DMS53 treated with DMSO at 0.1 percent for 48 hours (cell line): ENCODE data around the gene POLR3H.

Experiments used
- DNase-seq: peaks from one replicate; lab custom pipeline; 2025; ENCODE audit not compliant: unreplicated experiment; lab: John Stamatoyannopoulos, UW

Gene POLR3H

DNA sequence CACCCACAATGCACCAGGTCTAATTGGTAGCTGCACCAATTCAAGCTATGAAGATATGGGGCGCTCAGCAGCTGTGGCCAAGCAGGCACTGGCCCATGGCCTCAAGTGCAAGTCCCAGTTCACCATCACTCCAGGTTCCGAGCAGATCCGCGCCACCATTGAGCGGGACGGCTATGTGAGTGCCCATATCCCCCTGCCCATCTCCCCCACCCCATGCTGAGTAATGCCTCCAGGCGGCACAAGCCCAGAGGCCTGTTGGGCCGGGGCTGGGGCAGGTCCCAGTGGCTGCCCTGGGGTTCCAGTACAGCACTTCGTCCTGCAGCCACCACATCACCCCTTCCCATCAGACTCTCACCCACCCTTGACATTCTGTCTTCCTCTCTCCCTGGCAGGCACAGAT is 21.5 kb downstream of the POLR3H start:
- no peak for DNase-seq

DNA sequence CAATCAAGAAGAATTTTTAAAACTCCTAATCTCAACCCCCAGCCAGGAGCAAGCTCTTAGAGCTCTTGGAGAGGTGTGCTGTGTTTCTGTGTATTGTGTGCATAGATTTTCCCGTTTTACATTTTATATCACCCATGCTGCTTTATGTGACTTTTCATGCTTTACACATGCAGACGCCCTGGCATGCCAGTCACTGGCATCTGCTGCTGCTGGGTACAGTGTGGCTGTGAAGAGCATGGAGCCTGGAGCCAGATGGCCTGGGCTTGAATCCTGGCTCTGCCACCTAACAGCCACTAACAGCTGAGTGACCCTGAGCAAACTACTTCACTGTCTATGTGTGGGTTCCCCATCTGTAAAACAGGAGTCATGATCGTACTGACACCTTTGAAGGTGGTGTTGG is 23.1 kb downstream of the POLR3H start:
- DNase-seq: no peak

DNA sequence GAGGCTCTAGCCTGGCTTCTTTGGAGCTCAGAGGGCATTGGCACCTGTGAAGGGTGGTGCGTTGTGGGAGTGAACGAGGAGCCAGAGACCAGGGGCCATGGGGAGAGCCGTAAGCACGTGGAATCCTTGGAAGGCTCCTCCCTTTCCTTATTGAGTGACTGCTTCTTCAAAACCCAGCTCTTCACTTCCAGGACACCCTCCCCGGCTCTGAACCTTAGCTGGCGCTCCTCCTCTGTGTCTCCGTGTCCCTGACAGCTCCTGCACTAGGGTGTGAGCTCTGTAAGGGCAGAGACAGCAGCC is 26.3 kb downstream of the POLR3H start:
- no peak for DNase-seq

DNA sequence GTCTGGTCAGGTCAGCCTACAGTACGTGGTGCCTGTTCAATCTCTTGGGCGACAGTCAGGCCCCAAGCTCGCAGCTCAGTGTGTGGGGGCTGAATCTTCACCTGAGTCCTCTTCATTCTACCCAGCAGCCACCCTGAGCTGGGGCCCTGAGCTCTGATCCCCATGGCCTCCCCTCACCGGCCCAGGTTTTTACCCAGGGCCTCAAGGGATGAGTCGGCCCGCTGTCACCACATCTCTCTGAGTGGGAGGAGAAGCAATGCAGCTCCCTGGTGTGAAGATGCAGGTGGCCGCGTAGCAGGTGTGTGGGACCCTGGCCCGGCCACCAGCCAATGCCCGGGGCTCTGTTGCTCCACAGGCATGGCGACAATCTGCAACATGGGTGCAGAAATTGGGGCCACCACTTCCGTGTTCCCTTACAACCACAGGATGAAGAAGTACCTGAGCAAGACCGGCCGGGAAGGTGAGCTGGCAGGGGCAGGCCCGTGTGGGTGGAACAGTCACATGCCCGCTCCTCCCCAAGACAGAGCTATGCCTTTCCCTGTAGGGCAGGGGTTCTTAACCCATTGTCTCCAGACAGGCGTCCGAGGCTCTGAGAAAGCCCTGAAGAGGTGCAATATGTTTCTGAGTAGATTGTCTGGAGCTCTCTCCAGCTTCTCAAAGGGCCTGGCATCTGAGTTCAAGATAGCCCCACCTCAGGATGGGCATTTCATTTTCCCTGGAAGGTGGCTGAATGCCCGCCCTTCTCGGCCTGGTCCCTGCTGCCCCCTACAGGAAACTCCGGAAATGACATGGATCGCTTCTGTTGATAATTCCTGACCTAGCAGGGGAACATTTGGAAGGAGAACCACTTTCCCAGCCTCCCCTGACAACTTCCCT is 26.9 kb downstream of the POLR3H start:
- DNase-seq: peak; percentile 20

DNA sequence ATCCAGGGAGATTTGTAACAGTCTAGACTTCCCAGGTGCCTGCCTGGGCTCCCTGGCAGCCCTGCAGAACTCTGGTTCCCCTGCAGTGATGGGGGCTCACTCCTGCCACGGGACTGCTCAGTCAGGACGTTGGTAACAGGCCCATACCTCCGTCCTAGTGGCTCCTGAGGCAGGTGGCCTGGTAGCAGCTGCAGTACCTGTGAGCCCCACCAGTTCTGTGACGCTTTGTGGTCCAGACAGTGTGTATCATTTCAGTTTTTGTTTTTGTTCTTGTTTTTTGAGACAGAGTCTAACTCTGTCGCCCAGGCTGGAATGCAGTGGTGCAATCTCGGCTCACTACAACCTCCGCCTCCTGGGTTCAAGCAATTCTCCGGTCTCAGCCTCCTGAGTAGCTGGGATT is 27.8 kb downstream of the POLR3H start:
- DNase-seq: no peak

DNA sequence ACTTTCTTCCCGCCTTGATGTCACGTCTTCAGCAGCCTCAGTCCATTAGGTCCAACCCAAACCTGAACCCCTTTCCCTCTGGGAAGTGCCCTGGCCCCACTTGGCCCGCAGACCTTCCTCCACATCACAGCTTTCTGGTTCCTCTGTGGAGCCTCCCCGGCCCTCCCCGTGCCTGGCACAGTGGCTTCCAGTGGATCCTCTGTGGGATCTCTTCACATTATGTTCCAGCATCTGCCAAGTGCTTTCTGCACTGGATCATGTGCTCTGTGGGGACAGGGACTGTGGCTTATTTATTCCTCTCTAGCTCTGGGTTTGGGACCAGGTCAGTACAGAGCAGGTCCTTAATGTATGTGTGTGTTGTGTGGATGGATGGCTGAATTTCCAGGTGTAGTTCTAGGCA is 30.9 kb downstream of the POLR3H start:
- no peak for DNase-seq

DNA sequence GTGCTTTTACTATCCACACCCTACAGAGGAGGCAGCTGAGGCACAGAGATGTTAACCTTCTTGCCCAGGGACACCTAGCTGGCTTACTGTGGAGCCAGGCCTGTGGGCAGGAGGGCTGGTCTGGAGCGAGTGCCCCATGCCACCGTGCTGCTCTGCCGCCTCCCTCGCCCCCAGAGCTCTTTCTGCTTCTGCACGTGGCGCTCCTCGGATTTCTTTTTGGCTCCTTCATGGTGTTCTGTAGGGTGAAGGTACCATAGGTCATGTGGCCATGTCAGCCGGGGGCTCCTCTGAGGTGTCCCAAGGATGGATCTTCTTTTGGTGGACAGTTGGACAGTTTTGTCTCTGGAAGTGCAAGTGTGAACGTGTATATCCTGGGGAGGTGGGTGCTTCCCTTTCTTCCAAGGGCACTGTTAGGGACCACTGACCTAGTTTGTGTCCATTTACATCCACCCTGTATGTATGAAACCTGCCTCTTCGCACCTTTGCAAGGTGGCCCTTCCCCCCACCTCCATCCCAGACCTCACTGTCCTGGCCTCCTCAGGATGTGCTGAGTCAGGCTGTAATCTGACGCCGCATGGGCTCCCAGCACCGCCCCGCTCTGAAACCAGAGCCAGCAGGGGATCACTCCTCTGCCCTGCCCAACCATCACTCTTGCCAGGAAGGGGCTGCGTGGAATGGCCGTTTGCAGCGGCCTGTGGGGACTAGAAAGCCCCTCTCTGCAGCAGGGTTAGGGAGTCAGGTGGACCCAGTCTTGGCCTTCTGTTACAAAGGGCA is 31.7 kb downstream of the POLR3H start:
- DNase-seq: no peak

DNA sequence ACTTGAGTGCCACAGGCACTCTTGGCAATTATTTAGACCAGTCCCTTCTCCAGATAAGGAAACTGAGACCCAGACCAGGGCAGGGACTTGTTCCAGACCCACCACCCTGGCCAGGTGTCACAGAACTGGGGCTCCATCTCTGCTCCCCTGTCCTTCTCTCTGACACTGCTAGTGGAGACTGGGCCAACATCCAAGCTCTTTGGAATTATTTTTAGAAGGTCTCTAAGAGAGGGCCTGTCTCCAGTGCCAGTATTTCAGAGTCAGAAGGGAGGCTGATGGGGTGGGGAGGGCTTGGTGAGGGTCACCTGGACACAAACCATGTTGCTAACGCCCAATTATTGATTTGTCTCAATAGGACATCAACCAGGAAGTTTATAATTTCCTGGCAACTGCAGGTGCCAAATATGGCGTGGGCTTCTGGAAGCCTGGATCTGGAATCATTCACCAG is 32.7 kb downstream of the POLR3H start:
- DNase-seq: no peak

DNA sequence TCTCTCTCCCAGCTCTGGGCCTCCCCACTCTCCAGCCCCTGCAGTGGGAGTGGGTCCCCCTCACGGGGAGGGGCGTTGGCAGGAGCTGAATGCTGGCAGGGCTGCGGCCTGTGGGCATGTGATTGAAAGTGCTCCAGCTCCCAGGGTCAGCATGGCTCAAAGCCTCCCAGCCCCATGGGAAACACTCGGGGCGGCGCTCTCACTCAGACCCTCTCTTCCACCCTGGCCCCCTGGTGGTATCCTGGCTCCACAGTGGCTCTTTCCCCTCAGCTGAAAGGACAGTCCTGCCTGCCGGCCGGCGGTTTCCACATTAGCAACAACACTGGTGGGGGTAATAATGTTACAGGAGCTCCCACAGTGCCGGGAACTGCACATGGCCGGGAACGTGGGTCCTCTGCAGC is 35.5 kb downstream of the POLR3H start:
- no peak for DNase-seq

DNA sequence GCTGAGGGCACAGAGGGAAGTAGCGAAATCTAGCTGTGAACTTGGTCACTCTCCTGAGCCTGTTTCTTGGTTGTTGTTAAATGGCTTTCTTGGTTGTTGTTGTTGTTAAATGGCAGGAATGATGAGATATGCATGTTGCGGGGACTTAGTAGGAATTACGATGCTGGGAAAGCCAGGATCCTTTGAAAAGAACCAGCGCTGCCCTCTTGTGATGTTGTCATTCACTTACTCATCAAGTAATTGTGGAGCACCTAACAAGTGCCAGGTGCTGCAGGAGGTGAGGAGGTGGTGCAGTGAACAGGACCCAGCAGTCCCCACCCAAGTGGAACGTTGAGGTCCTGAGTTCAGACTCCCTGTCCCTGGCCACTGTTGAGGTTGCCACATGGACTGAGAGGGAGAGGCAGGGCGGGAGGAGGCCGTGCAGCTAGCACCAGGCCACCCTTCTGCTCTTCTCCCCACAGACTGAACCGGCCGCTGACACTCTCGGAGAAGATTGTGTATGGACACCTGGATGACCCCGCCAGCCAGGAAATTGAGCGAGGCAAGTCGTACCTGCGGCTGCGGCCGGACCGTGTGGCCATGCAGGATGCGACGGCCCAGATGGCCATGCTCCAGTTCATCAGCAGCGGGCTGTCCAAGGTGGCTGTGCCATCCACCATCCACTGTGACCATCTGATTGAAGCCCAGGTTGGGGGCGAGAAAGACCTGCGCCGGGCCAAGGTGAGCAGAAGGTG is 36.8 kb downstream of the POLR3H start:
- DNase-seq: no peak

DNA sequence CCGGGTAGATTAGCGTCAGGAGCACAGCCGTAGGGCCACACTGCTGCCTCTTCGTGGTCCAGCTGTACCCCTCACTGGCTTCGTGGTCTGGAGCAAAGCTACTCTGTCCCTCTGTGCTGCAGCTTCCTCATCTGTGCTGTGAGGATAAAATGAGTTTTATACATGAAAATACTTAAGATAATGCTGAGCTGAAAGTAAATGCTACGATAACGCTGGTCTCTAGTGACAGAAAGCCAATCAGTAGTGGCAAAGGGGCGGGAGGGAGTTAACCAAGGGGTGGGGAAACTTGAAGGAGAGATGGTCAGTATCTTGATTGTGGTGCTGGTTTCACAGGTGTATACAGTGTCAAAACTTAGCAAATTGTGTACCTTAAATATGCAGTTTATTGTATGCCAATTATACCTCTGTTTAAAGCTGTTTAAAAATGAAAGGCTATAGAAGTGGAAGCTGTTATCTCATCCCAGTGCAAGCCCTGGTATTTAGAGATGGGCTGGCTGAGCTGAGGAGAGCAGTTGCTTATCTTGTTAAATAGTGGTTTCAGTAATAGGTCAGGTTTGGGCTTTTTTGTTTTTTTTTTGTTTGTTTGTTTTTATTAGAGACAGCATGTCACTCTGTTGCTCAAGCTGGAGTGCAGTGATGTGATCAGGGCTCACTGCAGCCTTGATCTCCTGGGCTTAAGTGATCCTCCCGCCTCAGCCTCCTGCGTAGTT is 38.6 kb downstream of the POLR3H start:
- DNase-seq: no peak

DNA sequence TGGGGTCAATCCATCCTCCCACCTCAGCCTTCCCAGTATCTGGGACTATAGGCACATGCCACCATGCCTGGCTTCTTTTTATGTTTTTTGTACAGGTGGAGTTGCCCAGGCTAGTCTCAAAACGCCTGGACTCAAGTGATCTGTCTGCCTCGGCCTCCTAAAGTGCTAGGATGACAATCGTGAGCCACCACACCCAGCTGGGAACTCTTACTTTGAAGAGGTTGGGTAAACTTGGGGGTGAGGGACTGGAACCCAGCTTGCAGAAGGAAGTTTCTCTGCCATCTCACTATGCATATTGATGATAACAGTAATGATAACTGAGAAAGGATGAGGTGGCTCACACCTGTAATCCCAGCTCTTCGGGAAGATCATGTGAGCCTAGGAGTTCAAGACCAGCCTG is 39.5 kb downstream of the POLR3H start:
- DNase-seq: no peak

DNA sequence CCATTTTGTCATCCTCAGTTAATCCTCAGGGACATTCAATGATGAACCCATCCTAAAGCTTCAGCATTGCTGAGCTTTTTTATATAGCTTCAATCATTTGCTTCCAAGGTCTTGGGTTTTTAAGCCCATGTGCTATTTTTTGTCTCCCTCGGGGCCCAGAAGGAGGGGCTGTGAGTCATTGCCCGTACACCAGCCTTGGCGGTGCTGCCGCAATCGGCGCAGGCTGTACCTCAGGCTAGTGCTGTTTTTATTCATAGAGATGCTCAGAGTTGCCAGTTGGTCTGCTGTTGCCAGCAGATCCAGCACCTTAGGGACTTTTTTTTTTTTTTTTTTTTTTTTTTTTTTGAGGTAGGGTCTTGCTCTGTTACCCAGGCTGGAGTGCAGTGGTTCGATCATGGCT is 39.9 kb downstream of the POLR3H start:
- no peak for DNase-seq

DNA sequence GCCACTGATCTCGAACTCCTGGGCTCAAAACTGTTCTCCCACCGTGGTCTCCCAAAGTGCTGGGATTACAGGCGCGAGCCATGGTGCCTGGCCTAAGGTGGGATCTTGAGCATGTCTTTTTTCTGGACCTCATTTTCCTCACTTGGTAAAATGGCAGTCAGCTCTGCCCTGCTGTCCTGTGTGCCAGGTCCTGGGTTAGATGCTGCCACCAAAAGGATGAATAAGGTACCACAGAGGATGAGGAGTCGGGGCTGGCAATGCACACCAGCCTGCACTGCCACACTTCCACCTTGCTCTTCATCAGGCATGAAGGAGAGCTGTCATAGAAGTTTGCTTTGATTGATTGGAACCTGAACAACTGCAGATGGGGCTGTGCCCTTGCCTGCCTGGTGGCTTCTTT is 43.1 kb downstream of the POLR3H start:
- no peak for DNase-seq

DNA sequence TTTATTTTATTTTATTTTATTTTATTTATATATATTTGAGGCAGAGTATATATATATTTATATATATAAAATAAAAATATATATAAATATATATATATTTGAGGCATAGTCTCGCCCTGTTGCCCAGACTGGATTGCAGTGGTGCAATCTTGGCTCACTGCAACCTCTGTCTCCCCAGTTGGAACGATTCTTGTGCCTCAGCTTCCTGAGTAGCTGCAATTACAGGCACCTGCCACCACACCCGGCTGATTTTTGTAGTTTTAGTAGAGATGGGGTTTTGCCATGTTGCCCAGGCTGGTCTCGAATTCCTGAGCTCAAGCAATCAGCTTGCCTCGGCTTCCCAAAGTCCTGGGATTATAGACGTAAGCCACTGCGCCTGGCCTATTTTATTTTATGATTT is 44.0 kb downstream of the POLR3H start:
- DNase-seq: no peak

DNA sequence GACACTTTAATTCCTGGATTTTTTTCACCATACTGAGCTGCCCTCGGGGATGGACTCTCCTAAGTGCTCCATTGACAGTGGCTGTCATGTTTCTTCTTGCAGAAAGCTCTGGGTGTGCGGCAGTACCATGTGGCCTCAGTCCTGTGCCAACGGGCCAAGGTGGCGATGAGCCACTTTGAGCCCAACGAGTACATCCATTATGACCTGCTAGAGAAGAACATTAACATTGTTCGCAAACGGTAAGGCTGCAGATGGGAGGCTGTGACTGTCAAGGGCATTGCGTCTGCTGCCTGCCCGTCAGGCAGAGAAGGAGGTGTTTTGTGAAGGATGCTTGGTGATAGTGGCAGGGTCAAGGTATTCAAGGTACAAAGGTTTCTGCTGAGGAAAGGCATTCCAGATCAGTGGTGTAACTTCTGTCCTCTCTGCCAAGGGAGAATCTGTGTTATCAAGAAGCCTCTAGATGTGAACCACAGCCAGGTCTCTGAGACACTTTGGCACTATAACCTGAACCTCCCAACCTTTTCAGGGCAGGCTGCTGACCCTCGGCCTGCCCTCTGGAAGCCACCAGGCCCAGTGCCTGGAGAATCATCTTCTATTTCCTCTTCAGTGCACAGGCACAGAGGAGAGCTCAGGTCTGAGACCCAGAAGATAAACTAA is 44.5 kb downstream of the POLR3H start:
- DNase-seq: no peak

DNA sequence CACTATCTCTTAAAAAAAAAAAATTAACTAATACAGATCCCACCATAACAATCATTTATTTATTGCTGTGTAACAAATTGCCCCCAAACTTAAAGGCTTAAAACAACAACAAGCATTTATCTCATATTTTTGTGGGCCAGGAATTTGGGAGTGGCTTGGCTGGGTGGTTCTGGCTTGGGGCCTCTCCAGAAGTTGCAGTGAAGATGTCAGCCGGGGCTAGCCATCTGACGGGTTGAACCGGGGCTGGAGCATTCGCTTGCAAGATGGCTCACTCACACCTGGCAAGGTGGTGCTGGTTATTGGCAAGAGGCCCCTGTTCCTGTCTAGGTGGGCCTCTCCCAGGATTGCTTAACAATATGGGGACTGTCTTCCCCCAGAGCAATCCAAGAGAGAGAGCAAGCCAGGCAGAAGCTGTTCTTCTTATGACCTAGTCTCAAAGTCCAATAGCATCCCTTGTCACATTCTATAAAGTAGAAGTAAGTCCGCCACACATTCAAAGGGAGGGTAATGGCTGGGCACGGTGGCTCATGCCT is 45.9 kb downstream of the POLR3H start:
- no peak for DNase-seq

DNA sequence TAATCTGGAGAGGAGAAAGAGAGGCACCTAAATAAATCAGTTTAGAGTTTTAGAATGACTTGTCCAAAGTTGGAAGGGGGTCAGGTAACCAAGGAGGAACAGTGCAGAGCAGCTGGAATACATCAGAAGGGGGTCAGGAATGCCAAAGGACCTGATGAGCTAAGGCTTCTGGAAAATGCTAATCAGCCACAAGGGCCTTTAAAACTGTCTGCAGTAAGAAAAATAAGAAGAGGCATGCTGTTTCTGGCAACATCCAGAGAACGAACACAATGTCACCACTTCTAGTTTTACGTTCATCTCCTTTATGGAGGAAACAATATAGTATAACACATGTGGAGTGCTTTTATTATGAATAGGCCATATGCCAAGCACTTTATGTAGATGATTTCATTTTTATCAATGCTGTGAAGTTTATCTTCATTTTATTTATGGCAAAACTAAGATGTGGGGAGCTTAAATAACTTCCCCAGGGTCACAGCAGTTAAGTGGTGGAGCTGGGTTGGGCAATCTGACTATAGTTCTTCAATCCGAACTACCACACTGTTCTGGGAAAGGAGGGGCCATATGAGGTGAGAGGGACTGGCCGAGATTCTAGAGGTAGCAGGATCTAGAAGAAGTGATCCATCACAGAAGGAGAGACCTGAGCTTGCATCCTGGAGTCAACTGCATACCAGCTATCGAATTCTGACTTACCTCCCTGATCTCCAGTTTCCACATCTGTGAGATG is 52.7 kb downstream of the POLR3H start:
- no peak for DNase-seq

DNA sequence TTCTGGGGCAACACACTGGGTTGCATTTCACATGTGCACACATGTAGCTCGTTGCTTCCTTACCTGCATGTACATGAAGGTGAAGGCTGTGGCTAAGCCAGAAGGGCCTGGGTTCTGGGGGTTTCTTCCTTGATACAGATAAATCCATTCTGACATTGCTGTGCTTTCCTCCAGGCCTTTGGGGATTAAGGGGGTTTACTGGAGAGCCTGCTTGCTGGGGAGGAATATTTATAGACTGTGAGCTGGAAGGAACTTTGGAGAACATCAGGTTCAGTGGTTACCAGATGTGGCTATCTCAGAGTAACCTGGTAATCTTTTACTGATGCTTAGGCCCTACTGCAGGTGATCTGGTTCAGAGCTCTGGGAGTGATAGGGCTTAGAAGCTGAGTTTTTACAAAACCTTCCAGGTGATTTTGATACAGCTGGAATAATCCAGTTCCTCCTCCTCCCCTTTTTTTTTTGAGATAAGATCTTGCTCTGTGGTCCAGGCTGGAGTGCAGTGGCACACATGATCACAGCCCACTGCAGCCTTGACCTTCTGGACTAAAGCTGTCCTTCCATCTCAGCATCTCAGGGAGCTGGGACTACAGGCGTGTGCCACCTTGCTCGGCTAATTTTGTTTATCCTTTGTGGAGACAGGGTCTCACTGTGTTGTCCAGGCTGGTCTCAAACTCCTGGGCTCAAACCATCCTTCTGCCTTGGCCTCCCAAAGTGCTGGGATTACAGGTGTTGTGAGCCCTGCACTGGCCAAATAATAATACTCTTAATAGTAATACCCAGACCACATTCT is 55.5 kb downstream of the POLR3H start:
- DNase-seq: no peak
